Left renal cortex interstitium (tissue), 4 donors: ENCODE data around the gene HEPN1. TPM values are rescaled to one million over a fixed set of nuclear protein-coding genes. Genes with fewer than 3 reads are reported as not detected.

Experiments used
- polyA plus RNA-seq, 4 donors: library from polyadenylated mRNA; unstranded; fragments of 120-200 nt; gene quantifications; one replicate each; pipeline ENCODE4 v1.2.1, GENCODE V29; 2013; ENCODE audit not compliant: insufficient read length in 4 of 4

The HEPN1 gene
- polyA plus RNA-seq, 4 donors: 0.71 to 2.0 (median 1.2) TPM

Other genes starting within 250 kb of the HEPN1 start
- 10 to 100 TPM; 28.2 to 35.3 (median 32.1) TPM for gene SIAE, start 245.5 kb upstream of the HEPN1 start, polyA plus RNA-seq
- 10 to 100 TPM; 18.3 to 24.0 (median 20.2) TPM for gene SPA17, start 245.3 kb upstream of the HEPN1 start, polyA plus RNA-seq
- gene NRGN, start 179.3 kb upstream of the HEPN1 start, polyA plus RNA-seq: 10 to 100 TPM; 13.9 to 27.5 (median 20.9) TPM
- gene VSIG2, start 167.0 kb upstream of the HEPN1 start, polyA plus RNA-seq: 10 to 100 TPM in 1 of 4 donors, 1 to 10 TPM in 3; 5.3 to 10.7 (median 8.7) TPM
- gene ESAM, start 157.0 kb upstream of the HEPN1 start, polyA plus RNA-seq: 10 to 100 TPM; 61.9 to 73.2 (median 72.7) TPM
- 10 to 100 TPM; 24.3 to 47.6 (median 33.8) TPM for gene MSANTD2, start 118.8 kb upstream of the HEPN1 start, polyA plus RNA-seq
- gene ROBO3, start 53.8 kb upstream of the HEPN1 start, polyA plus RNA-seq: 10 to 100 TPM; 16.7 to 35.1 (median 26.3) TPM
- gene ROBO4, start 21.4 kb upstream of the HEPN1 start, polyA plus RNA-seq: 10 to 100 TPM; 16.9 to 25.4 (median 19.5) TPM
- gene HEPACAM, start 16.8 kb downstream of the HEPN1 start, polyA plus RNA-seq: 1 to 10 TPM; 1.6 to 3.1 (median 2.5) TPM
- 1 to 10 TPM; 3.9 to 4.3 (median 4.1) TPM for gene CCDC15, start 35.0 kb downstream of the HEPN1 start, polyA plus RNA-seq
- gene SLC37A2, start 144.1 kb downstream of the HEPN1 start, polyA plus RNA-seq: 1 to 10 TPM; 1.7 to 2.1 (median 1.9) TPM
- gene TMEM218, start 192.4 kb downstream of the HEPN1 start, polyA plus RNA-seq: 10 to 100 TPM; 46.7 to 52.5 (median 50.5) TPM
- gene PKNOX2, start 245.5 kb downstream of the HEPN1 start, polyA plus RNA-seq: 10 to 100 TPM; 13.4 to 15.1 (median 14.4) TPM